ENCODE results near the gene CSF1.

DNA sequence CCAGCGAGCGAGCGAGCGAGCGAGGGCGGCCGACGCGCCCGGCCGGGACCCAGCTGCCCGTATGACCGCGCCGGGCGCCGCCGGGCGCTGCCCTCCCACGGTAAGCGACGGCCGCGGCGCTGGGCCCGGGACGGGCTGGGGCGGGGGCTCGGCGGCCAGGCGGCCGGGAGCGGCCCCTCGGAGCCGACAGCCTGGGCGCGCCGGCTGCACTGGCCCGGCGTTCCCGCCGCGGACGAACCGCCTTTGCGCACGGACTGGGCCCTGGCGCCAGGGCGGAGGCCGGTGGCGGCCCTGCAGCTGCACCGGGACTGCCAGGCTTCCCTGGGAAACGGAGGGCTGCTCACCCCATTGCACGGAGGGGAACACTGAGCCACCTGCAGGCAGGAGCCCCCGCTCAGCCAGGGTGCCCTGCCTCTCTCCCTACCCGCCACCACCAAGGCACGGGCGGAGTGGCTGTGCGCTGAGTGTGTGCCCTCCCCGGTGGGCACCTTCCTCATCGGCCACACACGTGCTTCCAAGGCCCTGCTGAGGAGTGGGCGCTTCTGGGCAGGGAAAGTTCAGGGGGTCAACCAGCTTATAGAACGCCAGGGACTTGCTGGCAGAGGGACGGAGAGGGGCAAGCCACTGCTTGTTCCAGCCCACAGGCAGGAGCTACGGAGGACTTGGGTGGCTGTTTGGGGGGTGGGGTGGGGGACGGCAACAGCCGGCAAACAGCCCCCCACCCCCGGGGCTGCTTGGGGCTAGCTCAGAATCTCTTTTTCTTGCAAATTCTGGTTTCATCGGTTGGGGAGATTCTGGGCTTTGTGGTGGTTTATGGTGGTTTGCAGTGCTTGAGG is 532 bp downstream of the CSF1 start:
- TF ChIP-seq CTCF (IDR thresholded peaks at IDR 0.05), result peak in 1 of 6 experiments; percentile 7
- TF ChIP-seq POLR2A (IDR thresholded peaks at IDR 0.05), result no peak
